K562 (cell line): ENCODE data around the gene CDK4. TPM values are rescaled to one million over a fixed set of nuclear protein-coding genes. Genes with fewer than 3 reads are reported as not detected.

Experiments used
- ATAC-seq: fragments of 200-7000 bp; cut with Tn5 transposase; 3 replicates; pipeline ENCODE4 v1.9.1; 2020; ENCODE audit warnings: moderate library complexity
- BruUV-seq: library from RNA; stranded (reverse); fragments of 400-500 nt; replicated peaks from 2 replicates; lab custom pipeline; 2021; lab: Mats Ljungman, UMichigan
- CTCF ChIA-PET: fragments of 300-600 bp; formaldehyde crosslinking; extraction: SDS; loops from one replicate; lab custom pipeline; 2021; ENCODE audit warnings: low intra/inter-chr PET ratio; lab: Yijun Ruan, JAX
- POLR2A ChIA-PET: fragments of 300-600, 350-650 bp; sonication (Branson Sonifier 250); formaldehyde crosslinking; extraction: SDS; loops from one replicate; lab custom pipeline; 2021; ENCODE audit warnings: antibody characterized with exemption, inconsistent platforms; lab: Yijun Ruan, JAX
- DNase-seq, 4 experiments: peaks; one replicate each; pipeline versions ENCODE4 v3.0.0 to v3.0.0-alpha.2; 2011 to 2018; ENCODE audit warnings: low spot score in 3 of 4, mixed read lengths in 3 of 4; ENCODE audit errors: extremely low read depth in 1 of 4
- FAIRE-seq: peaks from 2 replicates; lab custom pipeline; 2011; peaks lifted over from hg19 to GRCh38; lab: Jason Lieb, UNC
- H2AFZ ChIP-seq: 2 replicates; pipeline ENCODE4 v1.6.0; 2011; ENCODE audit warnings: low read depth, low read length, control low read depth, inconsistent platforms
- H3K27ac ChIP-seq: fragments of 200-600 bp; 3 replicates; pipeline ENCODE4 v1.8.0; 2011; ENCODE audit warnings: low read depth, mild to moderate bottlenecking, control low read depth, inconsistent platforms, low read length, moderate library complexity, mixed read lengths; ENCODE audit errors: extremely low read depth
- H3K27me3 ChIP-seq, 2 experiments: fragments of 300-600 bp in 1 of 2; 2 replicates in 1 of 2; 3 replicates in 1 of 2; pipeline versions ENCODE4 v1.6.0 to v1.8.0; 2011; ENCODE audit warnings: inconsistent platforms in 2 of 2, low read length in 2 of 2, mild to moderate bottlenecking in 1 of 2, mixed read lengths in 1 of 2, moderate library complexity in 1 of 2; ENCODE audit not compliant: control insufficient read depth in 2 of 2, insufficient read depth in 2 of 2
- H3K36me3 ChIP-seq: fragments of 300-600 bp; 3 replicates; pipeline ENCODE4 v1.8.0; 2011; ENCODE audit warnings: mild to moderate bottlenecking, low read length, inconsistent platforms; ENCODE audit not compliant: control insufficient read depth, insufficient read depth
- H3K4me1 ChIP-seq, 2 experiments: fragments of 200-600 bp in 1 of 2; replicated peaks in 1 of 2; 2 replicates in 1 of 2; 3 replicates in 1 of 2; pipeline versions ENCODE4 v1.5.1 to v1.8.0; 2011; ENCODE audit warnings: inconsistent platforms in 2 of 2, low read length in 2 of 2, mild to moderate bottlenecking in 1 of 2, mixed read lengths in 1 of 2, moderate library complexity in 1 of 2; ENCODE audit not compliant: control insufficient read depth in 2 of 2, insufficient read depth in 2 of 2
- H3K4me2 ChIP-seq: 2 replicates; pipeline ENCODE4 v1.6.1; 2011; ENCODE audit warnings: low read length, control low read depth, inconsistent platforms, mixed read lengths; ENCODE audit not compliant: insufficient read depth
- H3K4me3 ChIP-seq: fragments of 200-600 bp; sonication (generic), shearing (Covaris generic); 2 replicates; pipeline ENCODE4 v1.5.1; 2016; ENCODE audit warnings: control low read depth, inconsistent platforms
- H3K79me2 ChIP-seq: fragments of 200-600 bp; 3 replicates; pipeline ENCODE4 v1.8.0; 2011; ENCODE audit warnings: low read length, inconsistent platforms; ENCODE audit not compliant: control insufficient read depth, insufficient read depth
- H3K9ac ChIP-seq, 2 experiments: 2 replicates each; pipeline versions ENCODE4 v1.6.0 to v1.6.1; 2011; ENCODE audit warnings: low read depth in 2 of 2, low read length in 2 of 2, control low read depth in 1 of 2, inconsistent platforms in 1 of 2, mild to moderate bottlenecking in 1 of 2, mixed read lengths in 1 of 2; ENCODE audit not compliant: insufficient read depth in 1 of 2
- H3K9me1 ChIP-seq: one replicate; pipeline ENCODE4 v1.6.0; 2011; ENCODE audit warnings: inconsistent platforms, mild to moderate bottlenecking, low read length, moderate library complexity; ENCODE audit not compliant: control insufficient read depth, insufficient read depth
- H3K9me3 ChIP-seq: replicated peaks from 2 replicates; pipeline ENCODE4 v1.5.1; 2011; ENCODE audit warnings: low read depth, low read length, inconsistent platforms; ENCODE audit not compliant: control insufficient read depth, insufficient read depth
- H4K20me1 ChIP-seq: replicated peaks from 2 replicates; pipeline ENCODE4 v1.6.1; 2011; ENCODE audit warnings: low read length, inconsistent platforms, mixed read lengths; ENCODE audit not compliant: control insufficient read depth, insufficient read depth
- BRD4 ChIP-seq: fragments of 200-600 bp; sonication (generic); IDR thresholded peaks from 2 replicates; pipeline ENCODE4 v1.6.1; 2017; ENCODE audit warnings: inconsistent platforms
- CREM ChIP-seq: IDR thresholded peaks from 2 replicates; pipeline ENCODE4 v1.6.1; 2014; ENCODE audit warnings: antibody characterized with exemption, low read depth
- EZH2 ChIP-seq: IDR thresholded peaks from 2 replicates; pipeline ENCODE4 v1.6.1; 2012; ENCODE audit warnings: low read depth, mild to moderate bottlenecking, inconsistent platforms, low read length, borderline replicate concordance
- JUN ChIP-seq, 2 experiments: sonication (generic) in 1 of 2; formaldehyde crosslinking in 1 of 2; IDR thresholded peaks; 2 replicates each; pipeline versions ENCODE4 v1.6.1 to v1.8.0; 2012 to 2022; ENCODE audit warnings: borderline replicate concordance in 2 of 2, mild to moderate bottlenecking in 2 of 2, improper control_type of control experiment in 1 of 2, low read depth in 1 of 2, low read length in 1 of 2, missing genetic modification reagents in 1 of 2
- POLR2AphosphoS5 ChIP-seq: IDR thresholded peaks from 2 replicates; pipeline ENCODE4 v1.6.1; 2011; ENCODE audit warnings: mild to moderate bottlenecking, low read depth, low read length, moderate library complexity; ENCODE audit not compliant: control insufficient read depth, insufficient read depth
- POLR2G ChIP-seq: fragments of 200-400 bp; formaldehyde crosslinking; IDR thresholded peaks from 2 replicates; pipeline ENCODE4 v1.6.1; 2017; ENCODE audit warnings: low read depth, mild to moderate bottlenecking, antibody characterized with exemption, low read length, moderate library complexity
- POLR3G ChIP-seq: IDR thresholded peaks from 2 replicates; pipeline ENCODE4 v1.6.1; 2011; ENCODE audit not compliant: insufficient read length, insufficient replicate concordance; ENCODE audit errors: extremely low read depth
- STAT5B ChIP-seq: fragments of 250-450 bp; sonication (Bioruptor Pico); IDR thresholded peaks from 2 replicates; pipeline ENCODE4 v1.8.0; 2021; ENCODE audit warnings: mild to moderate bottlenecking, inconsistent platforms
- TRIM24 ChIP-seq, 2 experiments: fragments of 450-650 bp; IDR thresholded peaks; 2 replicates each; pipeline ENCODE4 v1.6.1; 2016
- ZNF41 ChIP-seq: fragments of 250-450 bp; sonication (Bioruptor Pico); conservative IDR thresholded peaks from 2 replicates; pipeline ENCODE4 v1.4.0; 2020; ENCODE audit warnings: mild to moderate bottlenecking
- whole genome bisulfite sequencing: fragments of 100-300 bp; shearing (Covaris generic); methylation state at CpG from one replicate; pipeline ENCODE4 v1.1.6; 2016; ENCODE audit warnings: low coverage, mixed read lengths; ENCODE audit not compliant: insufficient coverage; ENCODE audit errors: missing lambda C conversion rate; 5-methylcytosine and 5-hydroxymethylcytosine counted together
- in situ Hi-C: fragments of 300-500 bp; cut with MboI; formaldehyde crosslinking; loops from 4 replicates; pipeline ENCODE4 v1.15.0; 2018; ENCODE audit warnings: inconsistent platforms, mixed read lengths
- intact Hi-C: fragments of 100-400 bp; cut with micrococcal nuclease; formaldehyde crosslinking; loops from 2 replicates; pipeline ENCODE4 v1.14.2; 2022
- polyA plus RNA-seq, 8 experiments: library from polyadenylated mRNA; depleted of rRNA in 4 of 8; stranded (reverse) in 5 of 8; unstranded in 3 of 8; fragments of >200 nt; fragmentation: Nextera tagmentation in 2 of 8; fragmentation: Illumina TruSeq in 1 of 8; extraction: Ambion mirVana in 2 of 8; extraction: Trizol in 1 of 8; gene quantifications; 2 replicates each; pipeline versions ENCODE4 v1.2.1 to v1.2.3, GENCODE V29; 2011 to 2014; ENCODE audit warnings: inconsistent platforms in 1 of 8, missing spikeins in 1 of 8
- total RNA-seq, 7 experiments: library from RNA; depleted of rRNA in 6 of 7; stranded (reverse); fragments of >200 nt in 6 of 7; fragmentation: Illumina TruSeq in 2 of 7; extraction: Trizol in 2 of 7; gene quantifications; 2 replicates each; pipeline versions ENCODE4 v1.2.1 to v1.2.3, GENCODE V29; 2011 to 2021; ENCODE audit warnings: low replicate concordance in 1 of 7
- TF ChIP-seq, protein P1 (sequence below): fragments of 450-650 bp; IDR thresholded peaks from 2 replicates; pipeline ENCODE4 v1.6.1; 2016; ENCODE audit warnings: antibody characterized with exemption
- TF ChIP-seq, protein P2 (sequence below): sonication (generic); formaldehyde crosslinking; IDR thresholded peaks from 2 replicates; pipeline ENCODE4 v1.8.1; 2023; ENCODE audit warnings: mild to moderate bottlenecking, missing genetic modification reagents
- TF ChIP-seq, protein P3 (sequence below), 2 experiments: IDR thresholded peaks; 2 replicates each; pipeline ENCODE4 v1.6.1; 2011; ENCODE audit warnings: borderline replicate concordance in 1 of 2, control low read depth in 1 of 2, low read depth in 1 of 2, low read length in 1 of 2, mild to moderate bottlenecking in 1 of 2, mixed read lengths in 1 of 2, moderate library complexity in 1 of 2; ENCODE audit not compliant: insufficient read depth in 1 of 2, insufficient read length in 1 of 2, poor library complexity in 1 of 2, severe bottlenecking in 1 of 2; ENCODE audit errors: extremely low read depth in 1 of 2
- TF ChIP-seq, protein P4 (sequence below): fragments of 200-800 bp; sonication (Bioruptor generic); IDR thresholded peaks from 2 replicates; pipeline ENCODE4 v1.6.1; 2017; ENCODE audit warnings: missing genetic modification characterization, missing compliant biosample characterization

Gene CDK4
- total and polyA plus RNA-seq, 9 of the 15 experiments (the other 6 are each of a cell fraction or from before 2014, with no cell fraction given), result 37.8 to 436 (median 238) TPM

DNA sequence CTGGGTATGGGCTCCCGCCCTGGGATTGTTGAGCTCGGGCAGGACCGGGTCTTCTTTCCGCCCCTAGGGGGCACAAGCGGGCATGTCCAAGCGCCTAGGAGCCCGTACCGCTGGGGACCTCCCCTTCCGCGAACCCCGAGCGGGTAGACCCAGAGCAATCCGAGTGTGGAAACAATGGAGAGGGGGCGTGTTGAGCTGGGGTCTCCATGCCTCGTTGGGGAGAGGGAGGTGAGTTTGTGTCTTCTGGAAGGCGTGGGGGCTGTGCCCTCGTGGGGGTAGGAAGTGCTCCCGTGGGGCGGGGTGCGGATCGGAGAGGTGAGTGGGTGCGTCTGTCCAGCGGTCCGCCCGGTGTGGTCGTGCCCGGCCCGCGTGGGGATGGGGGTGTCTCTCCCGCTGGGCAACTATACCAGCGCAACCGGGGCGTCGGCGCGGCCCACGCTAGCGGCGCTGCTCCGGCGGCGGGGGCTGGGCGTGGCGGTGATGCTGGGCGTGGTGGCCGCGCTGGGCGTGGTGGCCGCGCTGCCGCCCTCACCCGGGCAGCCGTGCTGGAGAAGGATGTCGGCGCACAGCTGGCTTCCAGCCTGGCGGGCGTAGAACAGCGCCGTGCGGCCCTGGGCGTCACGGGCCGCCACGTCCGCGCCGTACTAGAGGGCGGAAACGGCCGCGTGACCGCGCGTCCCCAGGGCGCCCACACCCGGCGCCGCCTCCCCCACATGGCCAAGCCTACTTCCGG is 25.8 kb downstream of the CDK4 start:
- ChIA-PET POLR2A (interaction anchor here (0.6 to 0.9 kb wide), 2 partner anchors 92 to 249 kb away, joined by 4 read pairs; partner anchors contain the start of gene AVIL), CTCF (no interaction called here)
- Histone ChIP-seq H3K79me2 (no peaks in the 10 kb centered on the region), H2AFZ (no peak overlapping the region), H3K4me2 (no peak overlapping the region), H3K36me3 (0 out of 3 replicates have a peak, but pooled peaks cover 2% of the 10 kb centered on the region), H4K20me1 (no peaks in the 10 kb centered on the region; the same call in 1 of the 2 replicates), H3K9me3 (no peaks in the 10 kb centered on the region; the same call in 1 of the 2 replicates), H3K27ac (no peak overlapping the region), H3K4me1 (peaks cover 0 to 20% of the 10 kb centered on the region in 2 experiments; a peak in 2 of 5 replicates), H3K9ac (no peak overlapping the region), H3K4me3 (no peak overlapping the region), H3K9me1 (peaks cover under 1% of the 10 kb centered on the region), H3K27me3 (peaks cover 17 to 21% of the 10 kb centered on the region in 2 experiments)
- intact Hi-C loops, result no loop called here
- no peak for ATAC-seq
- 63% methylated on average over 22 of the region's 79 CpGs for WGBS
- no TSS peak for BruUV-seq
- peak in 1 of 4 experiments; percentile 48 for DNase-seq
- FAIRE-seq, result no peak
- in situ Hi-C loops, result no loop called here
- TF ChIP-seq JUN (IDR thresholded peaks at IDR 0.05; ENCODE audit: borderline replicate concordance, low read depth, low read length) (no peak), JUN (CRISPR knock-in tag; IDR thresholded peaks at IDR 0.05; ENCODE audit: borderline replicate concordance) (no peak), EZH2 (no peak), ZNF41 (CRISPR knock-in tag) (no peak), POLR3G (no peak), TRIM24 (IDR thresholded peaks at IDR 0.05) (no peak), POLR2G (peak; percentile 28; the same call in 1 of the 2 replicates), STAT5B (CRISPR knock-in tag) (no peak), BRD4 (no peak), CREM (no peak), POLR2AphosphoS5 (no peak)
- TF ChIP-seq, protein P1, sequence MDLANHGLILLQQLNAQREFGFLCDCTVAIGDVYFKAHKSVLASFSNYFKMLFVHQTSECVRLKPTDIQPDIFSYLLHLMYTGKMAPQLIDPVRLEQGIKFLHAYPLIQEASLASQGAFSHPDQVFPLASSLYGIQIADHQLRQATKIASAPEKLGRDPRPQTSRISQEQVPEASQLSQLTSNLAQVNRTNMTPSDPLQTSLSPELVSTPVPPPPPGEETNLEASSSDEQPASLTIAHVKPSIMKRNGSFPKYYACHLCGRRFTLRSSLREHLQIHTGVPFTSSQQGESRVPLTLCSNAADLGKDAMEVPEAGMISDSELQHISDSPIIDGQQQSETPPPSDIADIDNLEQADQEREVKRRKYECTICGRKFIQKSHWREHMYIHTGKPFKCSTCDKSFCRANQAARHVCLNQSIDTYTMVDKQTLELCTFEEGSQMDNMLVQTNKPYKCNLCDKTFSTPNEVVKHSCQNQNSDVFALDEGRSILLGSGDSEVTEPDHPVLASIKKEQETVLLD, result no peak
- TF ChIP-seq, protein P2, sequence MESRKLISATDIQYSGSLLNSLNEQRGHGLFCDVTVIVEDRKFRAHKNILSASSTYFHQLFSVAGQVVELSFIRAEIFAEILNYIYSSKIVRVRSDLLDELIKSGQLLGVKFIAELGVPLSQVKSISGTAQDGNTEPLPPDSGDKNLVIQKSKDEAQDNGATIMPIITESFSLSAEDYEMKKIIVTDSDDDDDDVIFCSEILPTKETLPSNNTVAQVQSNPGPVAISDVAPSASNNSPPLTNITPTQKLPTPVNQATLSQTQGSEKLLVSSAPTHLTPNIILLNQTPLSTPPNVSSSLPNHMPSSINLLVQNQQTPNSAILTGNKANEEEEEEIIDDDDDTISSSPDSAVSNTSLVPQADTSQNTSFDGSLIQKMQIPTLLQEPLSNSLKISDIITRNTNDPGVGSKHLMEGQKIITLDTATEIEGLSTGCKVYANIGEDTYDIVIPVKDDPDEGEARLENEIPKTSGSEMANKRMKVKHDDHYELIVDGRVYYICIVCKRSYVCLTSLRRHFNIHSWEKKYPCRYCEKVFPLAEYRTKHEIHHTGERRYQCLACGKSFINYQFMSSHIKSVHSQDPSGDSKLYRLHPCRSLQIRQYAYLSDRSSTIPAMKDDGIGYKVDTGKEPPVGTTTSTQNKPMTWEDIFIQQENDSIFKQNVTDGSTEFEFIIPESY (CRISPR knock-in tag), result peak; percentile 91
- TF ChIP-seq, protein P3, sequence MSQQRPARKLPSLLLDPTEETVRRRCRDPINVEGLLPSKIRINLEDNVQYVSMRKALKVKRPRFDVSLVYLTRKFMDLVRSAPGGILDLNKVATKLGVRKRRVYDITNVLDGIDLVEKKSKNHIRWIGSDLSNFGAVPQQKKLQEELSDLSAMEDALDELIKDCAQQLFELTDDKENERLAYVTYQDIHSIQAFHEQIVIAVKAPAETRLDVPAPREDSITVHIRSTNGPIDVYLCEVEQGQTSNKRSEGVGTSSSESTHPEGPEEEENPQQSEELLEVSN (IDR thresholded peaks at IDR 0.05; ENCODE audit: borderline replicate concordance in 1 of 2, extremely low read depth in 1 of 2, insufficient read depth in 1 of 2, insufficient read length in 1 of 2, low read depth in 1 of 2, low read length in 1 of 2, poor library complexity in 1 of 2, severe bottlenecking in 1 of 2), result no peak
- TF ChIP-seq, protein P4, sequence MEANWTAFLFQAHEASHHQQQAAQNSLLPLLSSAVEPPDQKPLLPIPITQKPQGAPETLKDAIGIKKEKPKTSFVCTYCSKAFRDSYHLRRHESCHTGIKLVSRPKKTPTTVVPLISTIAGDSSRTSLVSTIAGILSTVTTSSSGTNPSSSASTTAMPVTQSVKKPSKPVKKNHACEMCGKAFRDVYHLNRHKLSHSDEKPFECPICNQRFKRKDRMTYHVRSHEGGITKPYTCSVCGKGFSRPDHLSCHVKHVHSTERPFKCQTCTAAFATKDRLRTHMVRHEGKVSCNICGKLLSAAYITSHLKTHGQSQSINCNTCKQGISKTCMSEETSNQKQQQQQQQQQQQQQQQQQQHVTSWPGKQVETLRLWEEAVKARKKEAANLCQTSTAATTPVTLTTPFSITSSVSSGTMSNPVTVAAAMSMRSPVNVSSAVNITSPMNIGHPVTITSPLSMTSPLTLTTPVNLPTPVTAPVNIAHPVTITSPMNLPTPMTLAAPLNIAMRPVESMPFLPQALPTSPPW (CRISPR knock-in tag), result no peak
